ENCODE data around the gene TRERF1. TPM values are rescaled to one million over a fixed set of nuclear protein-coding genes. Genes with fewer than 3 reads are reported as not detected.

Gene TRERF1
- total and polyA plus RNA-seq, 2 of the 8 experiments (the other 6 are each of a cell fraction or from before 2014, with no cell fraction given), result 10.8 to 21.5 TPM

DNA sequence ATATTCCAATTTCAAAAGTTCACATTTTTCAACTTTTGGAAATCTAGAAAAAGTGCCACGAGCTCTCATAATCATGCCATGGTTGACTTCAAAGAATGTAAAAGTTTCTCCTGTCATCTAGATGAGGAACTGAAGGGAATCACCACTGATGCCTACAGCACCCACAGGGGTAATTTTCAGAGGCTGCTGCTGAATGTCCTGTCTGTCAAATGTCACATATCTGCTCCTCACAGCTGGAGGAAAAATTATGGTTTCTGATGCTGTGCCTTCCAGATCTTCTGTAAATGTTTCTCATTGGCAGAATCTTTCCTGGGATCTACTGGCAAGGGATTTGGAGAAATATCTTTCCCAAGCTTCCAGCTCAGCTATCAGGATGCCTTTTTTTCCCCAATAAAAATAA lies 32.5 kb upstream of the TRERF1 start:
- Histone ChIP-seq H4K20me1 (replicated peaks in 1 of 2; ENCODE audit: control insufficient read depth in 1 of 2, insufficient read depth in 2 of 2, low read length in 2 of 2) (no peaks in the 10 kb centered on the region), H3K9ac (replicated peaks in 1 of 4; ENCODE audit: extremely low read depth in 1 of 4, low read depth in 3 of 4, low read length in 3 of 4) (no peak overlapping the region), H2BK15ac (ENCODE audit: low read length) (no peak overlapping the region), H3K14ac (ENCODE audit: insufficient read length) (no peak overlapping the region), H3K18ac (ENCODE audit: extremely low read depth, low read length) (no peak overlapping the region), H3K23ac (ENCODE audit: insufficient read length) (no peak overlapping the region), H3K4me1 (replicated peaks in 1 of 4; ENCODE audit: control insufficient read depth in 3 of 4, insufficient read depth in 4 of 4, low read length in 3 of 4) (no peaks in the 10 kb centered on the region), H3K79me2 (ENCODE audit: control insufficient read depth in 1 of 2, insufficient read depth in 2 of 2, low read length in 2 of 2) (no peaks in the 10 kb centered on the region), H2BK12ac (ENCODE audit: low read depth, low read length) (no peak overlapping the region), H3K4me3 (ENCODE audit: extremely low read depth in 1 of 4, insufficient read depth in 2 of 4, low read depth in 3 of 4, low read length in 4 of 4) (no peak overlapping the region), H3K23me2 (ENCODE audit: low read depth, low read length) (no peaks in the 10 kb centered on the region; the same call in 1 of the 2 replicates), H3K79me1 (ENCODE audit: low read depth, low read length) (no peaks in the 10 kb centered on the region), H3K9me3 (ENCODE audit: insufficient read depth in 2 of 2, low read depth in 1 of 2, low read length in 1 of 2) (no peaks in the 10 kb centered on the region), H3K56ac (replicated peaks; ENCODE audit: insufficient read length, low read depth, low read length) (no peak overlapping the region), H2AK5ac (ENCODE audit: low read depth, low read length) (no peak overlapping the region), H3K36me3 (ENCODE audit: control insufficient read depth in 2 of 4, insufficient read depth in 4 of 4, low read length in 3 of 4) (no peaks in the 10 kb centered on the region), H3K4ac (replicated peaks; ENCODE audit: insufficient read length, low read depth, low read length) (no peak overlapping the region), H4K5ac (ENCODE audit: insufficient read length, low read depth, low read length) (no peak overlapping the region), H2BK5ac (ENCODE audit: low read depth, low read length) (no peak overlapping the region), H4K8ac (ENCODE audit: extremely low read depth, insufficient read depth, low read length) (no peak overlapping the region), H2BK20ac (ENCODE audit: low read length) (no peak overlapping the region), H3K27ac (ENCODE audit: low read depth, low read length) (no peak overlapping the region), H3K27me3 (replicated peaks in 1 of 4; ENCODE audit: control insufficient read depth in 3 of 4, extremely low read depth in 1 of 4, insufficient read depth in 3 of 4, low read length in 3 of 4) (no peaks in the 10 kb centered on the region), H3K4me2 (ENCODE audit: insufficient read depth in 1 of 2, low read depth in 2 of 2, low read length in 2 of 2) (no peak overlapping the region), H2AFZ (ENCODE audit: low read length) (no peak overlapping the region), H4K91ac (replicated peaks; ENCODE audit: insufficient read length, low read length) (no peak overlapping the region), H2BK120ac (replicated peaks; ENCODE audit: low read depth, low read length) (no peak overlapping the region)
- POLR2A ChIA-PET (ENCODE audit: partially characterized antibody), result no interaction called here
- WGBS, 2 experiments (ENCODE audit: extremely low coverage in 1 of 2, insufficient coverage in 1 of 2, insufficient read length in 1 of 2, insufficient replicate concordance in 2 of 2, low coverage in 1 of 2, low lambda C conversion rate in 2 of 2, missing lambda C conversion rate in 1 of 2), result 100% methylated on average over 1 of the region's 1 CpG; no CpG with 5 or more reads in 1 of the 2 experiments
- TF ChIP-seq GABPA (IDR thresholded peaks at IDR 0.05; ENCODE audit: borderline replicate concordance, insufficient read depth, low read length) (no peak), TBP (IDR thresholded peaks at IDR 0.05; ENCODE audit: low read depth, low read length) (no peak)
- no peak for DNase-seq (ENCODE audit: low read depth in 1 of 2, low spot score in 2 of 2)
- CTCF ChIA-PET (ENCODE audit: partially characterized antibody), result interaction anchor here (0.6 to 1.7 kb wide), 6 partner anchors 9 to 175 kb away, joined by 3 to 8 read pairs (median 4); no protein-coding TSS in a partner anchor
- FAIRE-seq, result no peak

Data from H1 (cell line).